Kidney (tissue), 14 donors: Measurements from ENCODE around the gene PTTG2. TPM values are rescaled to one million over a fixed set of nuclear protein-coding genes. Genes with fewer than 3 reads are reported as not detected.

Experiments
- DNase-seq, 5 donors: peaks; one replicate each; pipeline ENCODE4 v3.0.0-alpha.2; 2013 to 2020
- FAIRE-seq: peaks from 2 replicates; lab custom pipeline; 2012; peaks lifted over from hg19 to GRCh38; lab: Jason Lieb, UNC
- H3K27ac ChIP-seq, 2 donors: one replicate each; pipeline ENCODE4 v1.7.0; 2013; ENCODE audit warnings: low read depth in 2 of 2, low read length in 2 of 2, inconsistent platforms in 1 of 2
- H3K27me3 ChIP-seq: one replicate; pipeline ENCODE4 v1.7.1; 2013; ENCODE audit warnings: low read length, inconsistent platforms; ENCODE audit not compliant: control insufficient read depth, insufficient read depth
- H3K36me3 ChIP-seq, 3 donors: one replicate each; pipeline versions ENCODE4 v1.7.0 to v1.7.1; 2013; ENCODE audit warnings: low read length in 3 of 3, control low read depth in 1 of 3, inconsistent platforms in 1 of 3; ENCODE audit not compliant: insufficient read depth in 3 of 3, control insufficient read depth in 2 of 3
- H3K4me1 ChIP-seq, 3 donors: one replicate each; pipeline versions ENCODE4 v1.7.0 to v1.7.1; 2013; ENCODE audit warnings: low read length in 3 of 3, inconsistent platforms in 1 of 3, low read depth in 1 of 3; ENCODE audit not compliant: control insufficient read depth in 2 of 3, insufficient read depth in 2 of 3
- H3K4me3 ChIP-seq, 3 donors: one replicate each; pipeline versions ENCODE4 v1.7.0 to v1.8.1; 2013; ENCODE audit warnings: low read length in 3 of 3, control low read depth in 1 of 3, inconsistent platforms in 1 of 3
- H3K9ac ChIP-seq, 3 donors: one replicate each; pipeline versions ENCODE4 v1.7.0 to v1.7.1; 2013; ENCODE audit warnings: low read length in 3 of 3, control low read depth in 1 of 3, inconsistent platforms in 1 of 3
- H3K9me3 ChIP-seq, 3 donors: one replicate each; pipeline versions ENCODE4 v1.7.0 to v1.7.1; 2013; ENCODE audit warnings: low read length in 3 of 3, control low read depth in 1 of 3, inconsistent platforms in 1 of 3; ENCODE audit not compliant: control insufficient read depth in 2 of 3, insufficient read depth in 1 of 3
- intact Hi-C: fragments of 100-400 bp; cut with DNase I; formaldehyde crosslinking; loops from one replicate; pipeline ENCODE4 v1.11.1; 2022
- polyA plus RNA-seq: library from polyadenylated mRNA; stranded (reverse); fragments of 350-450 nt; fragmentation: Illumina TruSeq; extraction: RNeasy Lipid Tissue Mini Kit (QIAGEN cat#74804); gene quantifications from one replicate; pipeline ENCODE4 v1.2.3, GENCODE V29; 2014; ENCODE audit warnings: low read depth, low replicate concordance; ENCODE audit not compliant: insufficient read depth
- total RNA-seq: library from RNA; stranded (reverse); fragmentation: NEBNext Ultra II Directional; extraction: Animal tissue kit (Norgen Biotek cat#: 25700); gene quantifications from one replicate; pipeline ENCODE4 v1.2.1, GENCODE V29; 2021
- TF ChIP-seq, protein P1 (sequence below): IDR thresholded peaks from 3 replicates; pipeline ENCODE4 v1.5.1; 2012; ENCODE audit warnings: mild to moderate bottlenecking, moderate library complexity, borderline replicate concordance; ENCODE audit not compliant: insufficient read depth; ENCODE audit errors: extremely low read depth
- donor health status: control.
- donor health status: control.
- donor health status: control.
- donor health status: control.
- donor health status: control.
- donor health status: DM: yes; HTN: yes; CAD: no.
- donor health status: Normal renal cell carcinoma (clear cell type).

PTTG2 gene
- total and polyA plus RNA-seq, 2 donors from 2014 or later, result 1.0 TPM; not detected in 1

DNA sequence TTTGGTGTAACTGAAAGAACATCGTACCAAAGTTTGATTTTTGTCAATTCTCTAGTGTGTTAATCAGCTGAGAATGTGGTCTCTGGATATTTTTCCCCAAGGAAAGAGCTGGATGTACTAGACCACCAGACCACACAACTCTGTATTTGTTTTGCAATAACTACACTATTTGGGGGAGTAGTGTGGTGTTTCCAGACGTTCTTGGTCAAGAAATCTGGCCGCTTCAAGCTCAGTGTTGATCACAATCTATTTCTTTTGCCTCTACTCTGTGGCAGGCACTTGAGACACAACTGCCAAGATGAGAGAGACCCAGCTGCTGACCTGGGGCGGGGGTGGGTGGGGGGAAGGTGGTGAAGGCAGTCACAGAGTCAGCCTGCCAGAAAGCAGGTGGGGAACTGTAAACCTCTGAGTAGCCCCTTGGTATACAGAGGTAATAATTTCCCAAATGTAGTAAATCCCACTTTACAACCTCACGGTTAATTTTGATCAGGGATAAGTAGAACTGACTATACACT is 30.6 kb downstream of the PTTG2 start:
- peak overlapping the region in 2 of 3 donors; percentile 41 to 52 for H3K9ac ChIP-seq
- intact Hi-C loops, result no loop called here
- no peak overlapping the region for H3K4me3 ChIP-seq
- H3K4me1 ChIP-seq, result peaks cover 15 to 54% (median 38%) of the 10 kb centered on the region in 3 donors
- H3K27ac ChIP-seq, result peak overlapping the region; percentile 71 to 96
- TF ChIP-seq, protein P1, sequence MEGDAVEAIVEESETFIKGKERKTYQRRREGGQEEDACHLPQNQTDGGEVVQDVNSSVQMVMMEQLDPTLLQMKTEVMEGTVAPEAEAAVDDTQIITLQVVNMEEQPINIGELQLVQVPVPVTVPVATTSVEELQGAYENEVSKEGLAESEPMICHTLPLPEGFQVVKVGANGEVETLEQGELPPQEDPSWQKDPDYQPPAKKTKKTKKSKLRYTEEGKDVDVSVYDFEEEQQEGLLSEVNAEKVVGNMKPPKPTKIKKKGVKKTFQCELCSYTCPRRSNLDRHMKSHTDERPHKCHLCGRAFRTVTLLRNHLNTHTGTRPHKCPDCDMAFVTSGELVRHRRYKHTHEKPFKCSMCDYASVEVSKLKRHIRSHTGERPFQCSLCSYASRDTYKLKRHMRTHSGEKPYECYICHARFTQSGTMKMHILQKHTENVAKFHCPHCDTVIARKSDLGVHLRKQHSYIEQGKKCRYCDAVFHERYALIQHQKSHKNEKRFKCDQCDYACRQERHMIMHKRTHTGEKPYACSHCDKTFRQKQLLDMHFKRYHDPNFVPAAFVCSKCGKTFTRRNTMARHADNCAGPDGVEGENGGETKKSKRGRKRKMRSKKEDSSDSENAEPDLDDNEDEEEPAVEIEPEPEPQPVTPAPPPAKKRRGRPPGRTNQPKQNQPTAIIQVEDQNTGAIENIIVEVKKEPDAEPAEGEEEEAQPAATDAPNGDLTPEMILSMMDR, result no peak
- no peaks in the 10 kb centered on the region for H3K9me3 ChIP-seq
- DNase-seq (no peak), FAIRE-seq (no peak)
- H3K36me3 ChIP-seq, result no peaks in the 10 kb centered on the region
- H3K27me3 ChIP-seq, result no peaks in the 10 kb centered on the region

DNA sequence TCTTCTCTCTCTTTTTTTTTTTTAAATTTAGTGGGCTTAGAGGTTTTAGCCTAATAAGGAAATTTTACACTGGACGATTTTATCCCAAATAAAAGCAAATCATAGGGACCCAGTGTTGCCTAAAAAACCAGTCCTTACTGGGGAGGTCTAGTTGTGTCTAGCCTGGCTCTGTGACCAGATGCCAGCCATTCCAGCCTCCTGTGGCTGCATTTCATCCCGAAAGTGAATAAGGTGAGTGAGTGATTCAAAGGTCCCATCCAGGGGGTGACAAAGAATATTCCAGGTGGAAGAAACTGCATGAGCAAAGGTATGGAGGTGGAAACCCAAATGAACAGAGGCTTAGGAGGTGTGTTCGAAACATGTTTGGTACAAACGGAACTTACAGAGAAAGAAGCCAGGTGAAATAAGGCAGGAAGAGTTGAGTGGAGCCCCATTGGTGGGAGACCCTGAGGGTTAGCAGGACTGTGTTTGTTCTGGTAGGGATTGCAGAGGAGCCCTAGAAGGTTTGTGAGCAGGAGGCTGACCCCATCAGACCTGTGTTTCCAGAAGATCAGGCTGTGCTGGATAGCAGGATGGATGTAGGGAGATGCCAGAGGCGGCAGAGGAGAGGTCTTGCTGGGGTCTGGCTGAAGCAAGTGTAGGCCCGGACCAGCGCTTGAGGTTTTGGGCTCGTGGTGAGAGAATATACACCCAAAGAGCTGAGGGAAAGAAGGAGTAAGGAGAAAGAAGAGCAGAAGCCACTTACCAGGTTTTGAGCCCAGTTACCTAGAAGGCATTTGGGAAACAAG is 31.6 kb downstream of the PTTG2 start:
- peak overlapping the region in 1 of 3 donors; percentile 52 for H3K9ac ChIP-seq
- intact Hi-C loops, result no loop called here
- H3K27me3 ChIP-seq, result no peaks in the 10 kb centered on the region
- TF ChIP-seq, protein P1, result no peak
- DNase-seq, result no peak
- H3K36me3 ChIP-seq, result no peaks in the 10 kb centered on the region
- peaks cover 15 to 57% (median 40%) of the 10 kb centered on the region in 3 donors for H3K4me1 ChIP-seq
- peak overlapping the region; percentile 71 to 96 for H3K27ac ChIP-seq
- no peak for FAIRE-seq
- H3K4me3 ChIP-seq, result no peak overlapping the region
- H3K9me3 ChIP-seq, result no peaks in the 10 kb centered on the region

DNA sequence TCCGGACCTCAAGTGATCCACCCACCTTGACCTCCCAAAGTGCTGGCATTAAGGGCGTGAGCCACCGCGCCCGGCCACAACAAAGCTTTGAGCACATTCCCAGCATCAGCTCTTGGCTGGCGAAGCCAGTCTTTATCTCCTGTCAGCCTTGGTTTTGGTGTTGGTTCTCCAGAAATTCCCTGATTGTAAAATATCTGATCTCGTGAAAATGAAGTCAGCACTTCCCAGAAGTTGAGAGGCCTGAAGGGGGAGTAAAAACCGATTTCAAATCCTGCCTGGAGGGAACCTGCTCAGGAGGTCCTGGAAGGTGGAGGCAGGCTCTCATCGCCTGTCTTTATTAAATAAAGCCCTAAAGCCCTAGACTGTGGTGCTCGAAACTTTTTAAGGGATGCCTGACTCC is 33.6 kb downstream of the PTTG2 start:
- H3K36me3 ChIP-seq, result no peaks in the 10 kb centered on the region
- no peaks in the 10 kb centered on the region for H3K27me3 ChIP-seq
- no peaks in the 10 kb centered on the region for H3K9me3 ChIP-seq
- FAIRE-seq (no peak), DNase-seq (no peak)
- H3K4me1 ChIP-seq, result peaks cover 11 to 58% (median 38%) of the 10 kb centered on the region in 3 donors
- H3K4me3 ChIP-seq, result no peak overlapping the region
- TF ChIP-seq, protein P1, result no peak
- intact Hi-C loops, result no loop called here
- peak overlapping the region in 1 of 2 donors; percentile 55 for H3K27ac ChIP-seq
- peak overlapping the region in 1 of 3 donors; percentile 47 for H3K9ac ChIP-seq
